Pancreas (tissue), 10 donors: Measurements from ENCODE around the gene ERI3. TPM values are rescaled to one million over a fixed set of nuclear protein-coding genes. Genes with fewer than 3 reads are reported as not detected.

Experiments used
- ATAC-seq, 4 donors: fragments of 200-7000 bp; cut with Tn5 transposase; one replicate each; pipeline versions ENCODE4 v1.8.0 to v1.9.1; 2020; ENCODE audit warnings: mild to moderate bottlenecking in 4 of 4, moderate library complexity in 4 of 4
- DNase-seq, 6 donors: peaks; one replicate each; pipeline ENCODE4 v3.0.0-alpha.2; 2020
- FAIRE-seq: peaks from 2 replicates; lab custom pipeline; 2012; peaks lifted over from hg19 to GRCh38; lab: Jason Lieb, UNC
- H3K27ac ChIP-seq, 4 donors: fragments of 200-600 bp; sonication (generic); 1 replicate in 3 of 4; 2 replicates in 1 of 4; pipeline versions ENCODE4 v1.5.0 to v1.8.0; 2020
- H3K27me3 ChIP-seq, 4 donors: fragments of 200-600 bp; one replicate each; pipeline ENCODE4 v1.8.0; 2021
- H3K36me3 ChIP-seq, 3 donors: fragments of 200-600 bp; sonication (generic) in 1 of 3; one replicate each; pipeline versions ENCODE4 v1.5.0 to v1.8.0; 2020 to 2021
- H3K4me1 ChIP-seq, 3 donors: fragments of 200-600 bp; one replicate each; pipeline ENCODE4 v1.8.0; 2021
- H3K4me3 ChIP-seq, 4 donors: fragments of 200-600 bp; sonication (generic) in 2 of 4; one replicate each; pipeline versions ENCODE4 v1.5.0 to v1.8.0; 2020 to 2021
- H3K9me3 ChIP-seq, 4 donors: fragments of 200-600 bp; one replicate each; pipeline ENCODE4 v1.8.0; 2021
- WGBS, 2 donors: extraction: QIAGEN DNeasy Blood & Tissue Kit; methylation state at CpG; one replicate each; pipeline ENCODE4 v1.1.7; 2013; 5-methylcytosine and 5-hydroxymethylcytosine counted together
- intact Hi-C, 3 donors: fragments of 100-400 bp; cut with DNase I; formaldehyde crosslinking; loops; one replicate each; pipeline versions ENCODE4 v1.11.1 to v1.14.2; 2022
- polyA plus RNA-seq, 2 donors: library from polyadenylated mRNA; stranded (reverse); fragments of 200-250 nt; gene quantifications; one replicate each; pipeline ENCODE4 v1.2.3, GENCODE V29; 2013
- total RNA-seq, 6 donors: library from RNA; stranded (reverse); fragmentation: NEBNext Ultra II Directional in 4 of 6; extraction: Animal tissue kit (Norgen Biotek cat#: 25700) in 4 of 6; gene quantifications; one replicate each; pipeline versions ENCODE4 v1.2.1 to v1.2.4, GENCODE V29; 2021 to 2023
- TF ChIP-seq, protein P1 (sequence below), 4 donors: fragments of 200-600 bp; sonication (generic) in 3 of 4; IDR thresholded peaks; one replicate each; pipeline versions ENCODE4 v1.5.0 to v1.8.0; 2021; ENCODE audit warnings: antibody characterized with exemption in 4 of 4
- donor health status: healthy with polysubstance abuse.
- donor health status: DM: no; HTN: no; CAD: no; lungs with moderate emphysema.
- donor health status: DM: no; HTN: no; CAD: no.
- donor health status: control.
- donor health status: control.
- donor health status: Bipolar disorder and iron deficiency.
- donor health status: DM: yes; HTN: yes; CAD: no.
- donor health status: DM: no; HTN: no; CAD: no.
- donor health status: DM: no; HTN: no; CAD: no.
- donor health status: DM: yes; HTN: yes; CAD: no.

ERI3 gene
- total and polyA plus RNA-seq, 8 donors = 18.9 to 33.7 (median 21.8) TPM

DNA sequence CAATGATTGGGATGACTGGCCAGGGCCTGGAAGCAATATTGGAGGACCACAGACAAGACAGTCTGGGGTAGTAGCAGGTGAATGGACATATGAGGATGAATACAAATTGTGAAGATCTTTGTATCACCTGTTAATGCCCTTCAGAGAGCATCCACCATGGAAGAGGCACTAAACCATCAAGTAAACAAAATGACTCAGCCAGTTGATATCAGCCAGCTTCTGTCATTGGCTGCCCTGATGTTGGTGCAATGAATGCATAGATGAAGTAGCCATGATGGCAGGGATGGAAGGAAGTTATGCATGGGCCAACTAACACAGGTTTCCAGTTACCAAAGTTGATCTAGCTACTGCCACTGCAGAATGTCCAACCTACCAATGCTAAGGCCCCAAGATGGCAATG lies 16.1 kb upstream of the ERI3 start:
- H3K27me3 ChIP-seq = no peaks in the 10 kb centered on the region
- H3K27ac ChIP-seq = no peak overlapping the region
- H3K4me1 ChIP-seq = no peaks in the 10 kb centered on the region
- no peaks in the 10 kb centered on the region for H3K9me3 ChIP-seq
- no peak overlapping the region for H3K4me3 ChIP-seq
- no peaks in the 10 kb centered on the region for H3K36me3 ChIP-seq
- ATAC-seq (no peak), FAIRE-seq (no peak), DNase-seq (no peak)
- intact Hi-C loops = loop anchor here in 1 of 3 donors (10.0 kb wide), 1 partner anchor 224 kb away; no protein-coding TSS in a partner anchor
- TF ChIP-seq, protein P1, sequence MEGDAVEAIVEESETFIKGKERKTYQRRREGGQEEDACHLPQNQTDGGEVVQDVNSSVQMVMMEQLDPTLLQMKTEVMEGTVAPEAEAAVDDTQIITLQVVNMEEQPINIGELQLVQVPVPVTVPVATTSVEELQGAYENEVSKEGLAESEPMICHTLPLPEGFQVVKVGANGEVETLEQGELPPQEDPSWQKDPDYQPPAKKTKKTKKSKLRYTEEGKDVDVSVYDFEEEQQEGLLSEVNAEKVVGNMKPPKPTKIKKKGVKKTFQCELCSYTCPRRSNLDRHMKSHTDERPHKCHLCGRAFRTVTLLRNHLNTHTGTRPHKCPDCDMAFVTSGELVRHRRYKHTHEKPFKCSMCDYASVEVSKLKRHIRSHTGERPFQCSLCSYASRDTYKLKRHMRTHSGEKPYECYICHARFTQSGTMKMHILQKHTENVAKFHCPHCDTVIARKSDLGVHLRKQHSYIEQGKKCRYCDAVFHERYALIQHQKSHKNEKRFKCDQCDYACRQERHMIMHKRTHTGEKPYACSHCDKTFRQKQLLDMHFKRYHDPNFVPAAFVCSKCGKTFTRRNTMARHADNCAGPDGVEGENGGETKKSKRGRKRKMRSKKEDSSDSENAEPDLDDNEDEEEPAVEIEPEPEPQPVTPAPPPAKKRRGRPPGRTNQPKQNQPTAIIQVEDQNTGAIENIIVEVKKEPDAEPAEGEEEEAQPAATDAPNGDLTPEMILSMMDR (IDR thresholded peaks at IDR 0.05) = no peak

DNA sequence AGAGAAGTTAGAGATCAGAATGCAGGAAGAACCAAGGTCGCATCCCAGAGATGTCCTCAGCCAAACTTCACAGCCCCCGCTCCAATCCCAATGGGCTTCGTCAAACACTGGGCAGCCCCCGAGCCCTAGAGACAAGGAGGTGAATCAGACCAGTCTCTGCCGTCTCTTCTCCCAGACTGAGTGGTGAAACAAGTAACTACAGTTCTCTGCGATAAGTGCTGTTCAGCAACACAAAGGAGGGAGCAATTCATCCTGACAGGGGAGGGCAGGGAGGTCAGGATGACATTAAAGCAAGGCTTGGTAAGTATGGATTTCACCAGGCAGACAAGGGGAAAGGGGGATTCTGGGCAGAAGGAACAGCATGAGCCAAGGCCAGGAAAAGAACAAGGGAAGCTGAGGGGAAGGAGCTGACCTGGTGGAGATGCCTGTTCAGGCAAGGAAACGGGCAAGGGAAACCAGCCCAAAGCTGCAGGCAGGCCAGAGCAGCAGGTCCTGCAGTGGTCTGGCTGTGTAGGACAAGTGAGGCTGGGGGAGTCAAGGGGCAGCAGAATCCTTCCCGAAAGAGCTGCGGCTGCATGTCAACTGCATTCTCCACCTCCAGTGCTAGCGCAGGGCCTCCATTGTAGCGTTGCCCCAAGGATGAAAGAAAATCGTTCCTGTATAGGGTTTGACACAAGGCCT lies 13.6 kb upstream of the ERI3 start:
- ATAC-seq = no peak
- Histone ChIP-seq H3K36me3 (no peaks in the 10 kb centered on the region), H3K4me3 (no peak overlapping the region), H3K27me3 (no peaks in the 10 kb centered on the region), H3K4me1 (no peaks in the 10 kb centered on the region), H3K9me3 (no peaks in the 10 kb centered on the region), H3K27ac (no peak overlapping the region)
- TF ChIP-seq, protein P1 (IDR thresholded peaks at IDR 0.05) = no peak
- FAIRE-seq = no peak
- 77 to 81% methylated on average over 12 of the region's 12 CpGs for WGBS, 2 donors
- DNase-seq = no peak
- intact Hi-C loops = no loop called here

DNA sequence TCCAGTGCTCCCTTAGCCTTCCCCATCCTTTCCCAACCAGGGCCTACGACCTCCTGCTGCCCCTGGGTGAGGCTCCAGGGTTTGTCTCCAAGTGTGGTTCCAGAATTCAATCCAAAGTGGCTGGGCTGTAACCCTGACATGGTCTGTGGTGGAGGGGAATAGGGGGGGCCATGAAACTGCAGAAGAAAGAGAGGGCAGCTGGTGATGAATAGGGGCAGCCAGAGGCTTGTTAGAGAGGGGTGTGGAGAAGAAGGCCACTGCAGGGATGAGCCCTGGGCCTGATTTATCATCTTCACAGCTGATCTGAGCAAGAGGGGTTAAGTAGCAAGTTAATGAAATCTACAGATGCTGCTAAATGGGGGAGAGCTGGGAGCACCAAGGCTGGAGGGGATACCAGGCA lies 12.9 kb upstream of the ERI3 start:
- Histone ChIP-seq H3K27ac (no peak overlapping the region), H3K27me3 (no peaks in the 10 kb centered on the region), H3K36me3 (no peaks in the 10 kb centered on the region), H3K9me3 (no peaks in the 10 kb centered on the region), H3K4me1 (no peaks in the 10 kb centered on the region), H3K4me3 (no peak overlapping the region)
- no peak for ATAC-seq
- intact Hi-C loops = no loop called here
- FAIRE-seq = no peak
- TF ChIP-seq, protein P1 (IDR thresholded peaks at IDR 0.05) = no peak
- WGBS, 2 donors = 67 to 80% methylated on average over 1 of the region's 1 CpG
- no peak for DNase-seq

DNA sequence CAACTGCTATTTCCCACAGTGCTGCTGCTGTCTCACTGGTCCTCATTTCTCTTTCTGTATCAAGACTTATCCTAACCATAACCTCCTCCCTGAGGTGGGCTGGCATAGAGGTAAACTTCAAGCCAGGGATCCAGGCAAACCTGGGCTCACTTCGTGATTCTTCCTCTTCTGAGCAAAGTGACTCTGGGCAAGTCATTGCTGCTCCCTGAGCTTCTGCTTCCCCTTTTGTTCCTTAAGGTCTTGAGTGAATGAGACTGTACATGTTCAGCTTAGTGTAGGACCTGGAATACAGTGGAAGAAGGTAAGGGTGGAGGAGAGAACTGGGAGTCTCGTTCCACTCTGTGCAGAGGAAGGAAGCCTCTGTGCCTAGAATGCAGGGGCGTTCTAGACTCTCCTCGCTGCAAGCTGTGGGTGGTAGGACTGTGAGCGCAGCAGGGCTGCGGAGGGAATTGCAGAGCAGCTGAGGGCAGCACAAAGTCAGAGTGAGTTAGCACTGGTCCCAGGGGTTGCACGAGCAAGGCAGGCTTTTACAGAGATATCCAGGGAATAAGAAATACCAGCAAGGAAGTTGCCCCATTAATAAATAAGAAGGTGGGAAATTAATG lies 11.4 kb upstream of the ERI3 start:
- Histone ChIP-seq H3K4me1 (no peaks in the 10 kb centered on the region), H3K4me3 (no peak overlapping the region), H3K27ac (no peak overlapping the region), H3K36me3 (no peaks in the 10 kb centered on the region), H3K27me3 (no peaks in the 10 kb centered on the region), H3K9me3 (no peaks in the 10 kb centered on the region)
- no peak for DNase-seq
- TF ChIP-seq, protein P1 (IDR thresholded peaks at IDR 0.05) = no peak
- intact Hi-C loops = no loop called here
- no peak for FAIRE-seq
- WGBS, 2 donors = 78 to 85% methylated on average over 7 of the region's 7 CpGs
- ATAC-seq = no peak

DNA sequence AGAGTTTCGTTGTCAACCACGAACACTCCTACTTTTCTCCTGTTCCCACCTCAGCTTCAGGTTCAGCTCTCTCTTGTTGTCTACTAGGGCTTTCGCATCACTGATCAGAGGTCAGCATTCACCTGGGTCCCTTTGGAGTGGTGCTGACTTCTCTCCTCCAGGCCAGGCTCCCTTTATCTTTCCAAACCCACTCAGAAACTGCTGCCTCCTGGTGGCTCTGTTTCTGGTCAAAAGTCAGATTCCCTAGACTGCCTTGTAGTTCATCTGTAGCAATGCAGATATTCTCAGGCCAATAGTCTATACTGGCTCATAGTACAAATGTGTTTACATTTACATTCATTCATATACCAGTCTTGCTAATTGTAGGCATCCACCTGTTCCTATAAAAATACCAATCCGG lies 6.4 kb upstream of the ERI3 start:
- ATAC-seq = no peak
- intact Hi-C loops = no loop called here
- no peak for FAIRE-seq
- H3K27ac ChIP-seq = no peak overlapping the region
- 59 to 60% methylated on average over 4 of the region's 4 CpGs for WGBS, 2 donors
- H3K4me1 ChIP-seq = no peaks in the 10 kb centered on the region
- no peaks in the 10 kb centered on the region for H3K36me3 ChIP-seq
- TF ChIP-seq, protein P1 (IDR thresholded peaks at IDR 0.05) = no peak
- no peaks in the 10 kb centered on the region for H3K27me3 ChIP-seq
- no peaks in the 10 kb centered on the region for H3K9me3 ChIP-seq
- H3K4me3 ChIP-seq = no peak overlapping the region
- DNase-seq = no peak
